GM12878 (cell line): ENCODE measurements around the gene TOMM22. TPM values are rescaled to one million over a fixed set of nuclear protein-coding genes. Genes with fewer than 3 reads are reported as not detected.

Source experiments
- BACH1 ChIP-seq: fragments of 450-650 bp; IDR thresholded peaks from 2 replicates; pipeline ENCODE4 v1.6.1; 2017; ENCODE audit warnings: mild to moderate bottlenecking, borderline replicate concordance
- GABPA ChIP-seq: IDR thresholded peaks from 2 replicates; pipeline ENCODE4 v1.6.1; 2014; ENCODE audit warnings: antibody characterized with exemption, low read depth, mild to moderate bottlenecking, inconsistent platforms
- HCFC1 ChIP-seq: fragments of 150-350 bp; IDR thresholded peaks from 2 replicates; pipeline ENCODE4 v1.6.1; 2014; ENCODE audit warnings: low read length
- KDM1A ChIP-seq: fragments of 200-600 bp; sonication (generic); IDR thresholded peaks from 2 replicates; pipeline ENCODE4 v1.6.1; 2016; ENCODE audit warnings: borderline replicate concordance
- MXI1 ChIP-seq: fragments of 150-350 bp; IDR thresholded peaks from 2 replicates; pipeline ENCODE4 v1.6.1; 2011; ENCODE audit warnings: low read depth, mild to moderate bottlenecking, inconsistent platforms, low read length, improper control_type of control experiment
- MYC ChIP-seq: IDR thresholded peaks from 2 replicates; pipeline ENCODE4 v1.6.1; 2011; ENCODE audit warnings: mild to moderate bottlenecking, low read length, moderate library complexity, inconsistent platforms; ENCODE audit not compliant: insufficient read depth, insufficient replicate concordance, insufficient read length, severe bottlenecking
- NR2C2 ChIP-seq: IDR thresholded peaks from 2 replicates; pipeline ENCODE4 v1.6.1; 2011; ENCODE audit warnings: borderline replicate concordance, low read depth; ENCODE audit not compliant: control insufficient read depth, insufficient read length
- NR2F1 ChIP-seq: fragments of 450-650 bp; conservative IDR thresholded peaks from 2 replicates; pipeline ENCODE4 v1.6.1; 2017; ENCODE audit warnings: mild to moderate bottlenecking
- PAX5 ChIP-seq: IDR thresholded peaks from 2 replicates; pipeline ENCODE4 v1.6.1; 2011; ENCODE audit warnings: low read depth, low read length, borderline replicate concordance
- POLR2AphosphoS2 ChIP-seq: IDR thresholded peaks from 2 replicates; pipeline ENCODE4 v1.6.1; 2011; ENCODE audit warnings: low read depth, mild to moderate bottlenecking, low read length, improper control_type of control experiment, moderate library complexity
- SMAD1 ChIP-seq: fragments of 450-650 bp; IDR thresholded peaks from 2 replicates; pipeline ENCODE4 v1.6.1; 2018; ENCODE audit warnings: mild to moderate bottlenecking, low read depth; ENCODE audit not compliant: partially characterized antibody
- SMAD5 ChIP-seq: IDR thresholded peaks from 2 replicates; pipeline ENCODE4 v1.6.1; 2016; ENCODE audit warnings: antibody characterized with exemption, low read depth
- STAT1 ChIP-seq: fragments of 450-650 bp; conservative IDR thresholded peaks from 2 replicates; pipeline ENCODE4 v1.6.1; 2014; ENCODE audit warnings: antibody characterized with exemption, mild to moderate bottlenecking
- SUZ12 ChIP-seq: fragments of 200-600 bp; sonication (generic); IDR thresholded peaks from one replicate; pipeline ENCODE4 v1.6.1; 2018; ENCODE audit warnings: antibody characterized with exemption, mild to moderate bottlenecking; ENCODE audit not compliant: unreplicated experiment
- ZNF217 ChIP-seq: fragments of 450-650 bp; IDR thresholded peaks from 2 replicates; pipeline ENCODE4 v1.6.1; 2017; ENCODE audit warnings: antibody characterized with exemption, mild to moderate bottlenecking
- ZNF274 ChIP-seq: IDR thresholded peaks from one replicate; pipeline ENCODE4 v1.8.0; 2011; ENCODE audit not compliant: insufficient read length, insufficient read depth
- ZNF384 ChIP-seq: IDR thresholded peaks from 2 replicates; pipeline ENCODE4 v1.6.1; 2012; ENCODE audit warnings: low read depth, mild to moderate bottlenecking, low read length, improper control_type of control experiment, borderline replicate concordance
- ZZZ3 ChIP-seq: IDR thresholded peaks from 2 replicates; pipeline ENCODE4 v1.6.1; 2011; ENCODE audit warnings: low read depth; ENCODE audit not compliant: control insufficient read depth, insufficient read length
- polyA plus RNA-seq, 11 experiments: library from polyadenylated mRNA; depleted of rRNA in 4 of 11; unstranded in 6 of 11; stranded (reverse) in 5 of 11; fragments of >200 nt; fragmentation: Nextera tagmentation in 4 of 11; fragmentation: Illumina TruSeq in 1 of 11; extraction: Ambion mirVana in 4 of 11; extraction: Trizol in 1 of 11; gene quantifications; 1 replicate in 1 of 11; 2 replicates in 10 of 11; pipeline versions ENCODE4 v1.2.1 to v1.2.3, GENCODE V29; 2011 to 2016; ENCODE audit warnings: inconsistent platforms in 2 of 11, missing spikeins in 2 of 11, low read depth in 1 of 11
- total RNA-seq, 4 experiments: library from RNA; depleted of rRNA in 3 of 4; stranded (reverse); fragments of >200 nt in 3 of 4; fragmentation: Illumina TruSeq in 1 of 4; extraction: Trizol in 1 of 4; gene quantifications; 2 replicates each; pipeline versions ENCODE4 v1.2.1 to v1.2.3, GENCODE V29; 2013 to 2021
- TF ChIP-seq, protein P1 (sequence below): fragments of 450-650 bp; formaldehyde crosslinking; IDR thresholded peaks from 2 replicates; pipeline ENCODE4 v1.4.0; 2020; ENCODE audit warnings: mild to moderate bottlenecking, moderate library complexity
- TF ChIP-seq, protein P2 (sequence below): fragments of 450-650 bp; conservative IDR thresholded peaks from 2 replicates; pipeline ENCODE4 v1.6.1; 2017; ENCODE audit warnings: mild to moderate bottlenecking, moderate library complexity
- TF ChIP-seq, protein P3 (sequence below): fragments of 450-650 bp; IDR thresholded peaks from 2 replicates; pipeline ENCODE4 v1.6.1; 2016; ENCODE audit warnings: mild to moderate bottlenecking, moderate library complexity, borderline replicate concordance

Gene TOMM22
- total and polyA plus RNA-seq, 10 of the 15 experiments (the other 5 are each of a cell fraction or from before 2014, with no cell fraction given) = 37.6 to 197 (median 94.9) TPM

DNA sequence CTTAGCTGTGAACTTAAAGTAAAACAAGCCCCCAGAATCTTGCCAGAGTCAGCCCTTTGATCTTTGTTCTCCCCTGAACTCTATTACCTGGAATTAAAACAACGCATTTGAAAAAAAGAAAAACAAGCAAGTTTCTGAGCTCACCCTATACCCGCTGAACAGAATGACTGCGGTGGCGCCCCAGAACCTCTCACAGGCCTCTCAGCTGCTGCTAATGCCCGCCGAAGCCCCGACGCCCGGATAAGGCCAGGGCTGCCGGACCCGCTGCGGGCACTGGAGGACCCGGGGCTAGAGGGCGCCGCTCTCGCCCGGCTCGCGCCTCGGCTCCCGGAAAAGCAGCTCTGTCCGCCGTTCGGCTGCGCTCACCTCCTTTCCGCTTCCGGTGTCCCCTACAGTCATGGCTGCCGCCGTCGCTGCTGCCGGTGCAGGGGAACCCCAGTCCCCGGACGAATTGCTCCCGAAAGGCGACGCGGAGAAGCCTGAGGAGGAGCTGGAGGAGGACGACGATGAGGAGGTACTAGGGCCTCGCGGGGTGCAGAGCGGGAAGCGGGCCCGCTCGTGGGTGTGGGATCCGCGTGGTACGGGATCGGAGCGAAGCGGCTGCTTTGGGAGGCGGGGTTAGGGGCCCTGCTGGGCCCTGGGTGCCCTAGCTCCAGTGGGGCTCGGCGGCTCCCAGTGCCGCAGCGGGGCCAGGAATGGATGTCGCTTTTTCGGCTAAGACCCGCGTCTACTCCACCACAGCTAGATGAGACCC, at the start of gene TOMM22 (continued):
- TF ChIP-seq, protein P1, sequence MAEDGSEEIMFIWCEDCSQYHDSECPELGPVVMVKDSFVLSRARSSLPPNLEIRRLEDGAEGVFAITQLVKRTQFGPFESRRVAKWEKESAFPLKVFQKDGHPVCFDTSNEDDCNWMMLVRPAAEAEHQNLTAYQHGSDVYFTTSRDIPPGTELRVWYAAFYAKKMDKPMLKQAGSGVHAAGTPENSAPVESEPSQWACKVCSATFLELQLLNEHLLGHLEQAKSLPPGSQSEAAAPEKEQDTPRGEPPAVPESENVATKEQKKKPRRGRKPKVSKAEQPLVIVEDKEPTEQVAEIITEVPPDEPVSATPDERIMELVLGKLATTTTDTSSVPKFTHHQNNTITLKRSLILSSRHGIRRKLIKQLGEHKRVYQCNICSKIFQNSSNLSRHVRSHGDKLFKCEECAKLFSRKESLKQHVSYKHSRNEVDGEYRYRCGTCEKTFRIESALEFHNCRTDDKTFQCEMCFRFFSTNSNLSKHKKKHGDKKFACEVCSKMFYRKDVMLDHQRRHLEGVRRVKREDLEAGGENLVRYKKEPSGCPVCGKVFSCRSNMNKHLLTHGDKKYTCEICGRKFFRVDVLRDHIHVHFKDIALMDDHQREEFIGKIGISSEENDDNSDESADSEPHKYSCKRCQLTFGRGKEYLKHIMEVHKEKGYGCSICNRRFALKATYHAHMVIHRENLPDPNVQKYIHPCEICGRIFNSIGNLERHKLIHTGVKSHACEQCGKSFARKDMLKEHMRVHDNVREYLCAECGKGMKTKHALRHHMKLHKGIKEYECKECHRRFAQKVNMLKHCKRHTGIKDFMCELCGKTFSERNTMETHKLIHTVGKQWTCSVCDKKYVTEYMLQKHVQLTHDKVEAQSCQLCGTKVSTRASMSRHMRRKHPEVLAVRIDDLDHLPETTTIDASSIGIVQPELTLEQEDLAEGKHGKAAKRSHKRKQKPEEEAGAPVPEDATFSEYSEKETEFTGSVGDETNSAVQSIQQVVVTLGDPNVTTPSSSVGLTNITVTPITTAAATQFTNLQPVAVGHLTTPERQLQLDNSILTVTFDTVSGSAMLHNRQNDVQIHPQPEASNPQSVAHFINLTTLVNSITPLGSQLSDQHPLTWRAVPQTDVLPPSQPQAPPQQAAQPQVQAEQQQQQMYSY (CRISPR knock-in tag) = no peak
- TF ChIP-seq KDM1A = no peak
- TF ChIP-seq BACH1 = peak; percentile 46; the same call in 1 of the 2 replicates
- peak; percentile 89 for TF ChIP-seq MYC
- TF ChIP-seq ZNF274 = no peak
- no peak for TF ChIP-seq PAX5
- peak; percentile 88 for TF ChIP-seq MXI1
- TF ChIP-seq SMAD5 = peak; percentile 88
- no peak for TF ChIP-seq ZNF384
- TF ChIP-seq SUZ12 = no peak
- TF ChIP-seq HCFC1 = peak; percentile 86
- TF ChIP-seq ZZZ3 = no peak
- TF ChIP-seq, protein P2, sequence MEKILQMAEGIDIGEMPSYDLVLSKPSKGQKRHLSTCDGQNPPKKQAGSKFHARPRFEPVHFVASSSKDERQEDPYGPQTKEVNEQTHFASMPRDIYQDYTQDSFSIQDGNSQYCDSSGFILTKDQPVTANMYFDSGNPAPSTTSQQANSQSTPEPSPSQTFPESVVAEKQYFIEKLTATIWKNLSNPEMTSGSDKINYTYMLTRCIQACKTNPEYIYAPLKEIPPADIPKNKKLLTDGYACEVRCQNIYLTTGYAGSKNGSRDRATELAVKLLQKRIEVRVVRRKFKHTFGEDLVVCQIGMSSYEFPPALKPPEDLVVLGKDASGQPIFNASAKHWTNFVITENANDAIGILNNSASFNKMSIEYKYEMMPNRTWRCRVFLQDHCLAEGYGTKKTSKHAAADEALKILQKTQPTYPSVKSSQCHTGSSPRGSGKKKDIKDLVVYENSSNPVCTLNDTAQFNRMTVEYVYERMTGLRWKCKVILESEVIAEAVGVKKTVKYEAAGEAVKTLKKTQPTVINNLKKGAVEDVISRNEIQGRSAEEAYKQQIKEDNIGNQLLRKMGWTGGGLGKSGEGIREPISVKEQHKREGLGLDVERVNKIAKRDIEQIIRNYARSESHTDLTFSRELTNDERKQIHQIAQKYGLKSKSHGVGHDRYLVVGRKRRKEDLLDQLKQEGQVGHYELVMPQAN = peak; percentile 93
- no peak for TF ChIP-seq ZNF217
- TF ChIP-seq NR2F1 = peak; percentile 55; the same call in 1 of the 2 replicates
- 0 out of 2 replicates have a peak, but pooled peaks have one; percentile 72 for TF ChIP-seq STAT1
- TF ChIP-seq POLR2AphosphoS2 = peak; percentile 79; the same call in 1 of the 2 replicates
- peak; percentile 99 for TF ChIP-seq GABPA
- peak; percentile 53 for TF ChIP-seq SMAD1
- TF ChIP-seq, protein P3, sequence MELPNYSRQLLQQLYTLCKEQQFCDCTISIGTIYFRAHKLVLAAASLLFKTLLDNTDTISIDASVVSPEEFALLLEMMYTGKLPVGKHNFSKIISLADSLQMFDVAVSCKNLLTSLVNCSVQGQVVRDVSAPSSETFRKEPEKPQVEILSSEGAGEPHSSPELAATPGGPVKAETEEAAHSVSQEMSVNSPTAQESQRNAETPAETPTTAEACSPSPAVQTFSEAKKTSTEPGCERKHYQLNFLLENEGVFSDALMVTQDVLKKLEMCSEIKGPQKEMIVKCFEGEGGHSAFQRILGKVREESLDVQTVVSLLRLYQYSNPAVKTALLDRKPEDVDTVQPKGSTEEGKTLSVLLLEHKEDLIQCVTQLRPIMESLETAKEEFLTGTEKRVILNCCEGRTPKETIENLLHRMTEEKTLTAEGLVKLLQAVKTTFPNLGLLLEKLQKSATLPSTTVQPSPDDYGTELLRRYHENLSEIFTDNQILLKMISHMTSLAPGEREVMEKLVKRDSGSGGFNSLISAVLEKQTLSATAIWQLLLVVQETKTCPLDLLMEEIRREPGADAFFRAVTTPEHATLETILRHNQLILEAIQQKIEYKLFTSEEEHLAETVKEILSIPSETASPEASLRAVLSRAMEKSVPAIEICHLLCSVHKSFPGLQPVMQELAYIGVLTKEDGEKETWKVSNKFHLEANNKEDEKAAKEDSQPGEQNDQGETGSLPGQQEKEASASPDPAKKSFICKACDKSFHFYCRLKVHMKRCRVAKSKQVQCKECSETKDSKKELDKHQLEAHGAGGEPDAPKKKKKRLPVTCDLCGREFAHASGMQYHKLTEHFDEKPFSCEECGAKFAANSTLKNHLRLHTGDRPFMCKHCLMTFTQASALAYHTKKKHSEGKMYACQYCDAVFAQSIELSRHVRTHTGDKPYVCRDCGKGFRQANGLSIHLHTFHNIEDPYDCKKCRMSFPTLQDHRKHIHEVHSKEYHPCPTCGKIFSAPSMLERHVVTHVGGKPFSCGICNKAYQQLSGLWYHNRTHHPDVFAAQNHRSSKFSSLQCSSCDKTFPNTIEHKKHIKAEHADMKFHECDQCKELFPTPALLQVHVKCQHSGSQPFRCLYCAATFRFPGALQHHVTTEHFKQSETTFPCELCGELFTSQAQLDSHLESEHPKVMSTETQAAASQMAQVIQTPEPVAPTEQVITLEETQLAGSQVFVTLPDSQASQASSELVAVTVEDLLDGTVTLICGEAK = peak; percentile 98
- TF ChIP-seq NR2C2 = no peak
